Breast epithelium (tissue), 3 donors: ENCODE measurements around the gene CCIN.

Experiments used
- POLR2A ChIP-seq: fragments of 450-650 bp; IDR thresholded peaks from one replicate; pipeline ENCODE4 v1.6.1; 2016; ENCODE audit warnings: antibody characterized with exemption, mild to moderate bottlenecking, moderate library complexity
- TF ChIP-seq, protein P1 (sequence below), 3 donors: fragments of 450-650 bp; IDR thresholded peaks; one replicate each; pipeline ENCODE4 v1.5.1; 2016 to 2017; ENCODE audit warnings: antibody characterized with exemption in 3 of 3, mild to moderate bottlenecking in 3 of 3, moderate library complexity in 3 of 3

DNA sequence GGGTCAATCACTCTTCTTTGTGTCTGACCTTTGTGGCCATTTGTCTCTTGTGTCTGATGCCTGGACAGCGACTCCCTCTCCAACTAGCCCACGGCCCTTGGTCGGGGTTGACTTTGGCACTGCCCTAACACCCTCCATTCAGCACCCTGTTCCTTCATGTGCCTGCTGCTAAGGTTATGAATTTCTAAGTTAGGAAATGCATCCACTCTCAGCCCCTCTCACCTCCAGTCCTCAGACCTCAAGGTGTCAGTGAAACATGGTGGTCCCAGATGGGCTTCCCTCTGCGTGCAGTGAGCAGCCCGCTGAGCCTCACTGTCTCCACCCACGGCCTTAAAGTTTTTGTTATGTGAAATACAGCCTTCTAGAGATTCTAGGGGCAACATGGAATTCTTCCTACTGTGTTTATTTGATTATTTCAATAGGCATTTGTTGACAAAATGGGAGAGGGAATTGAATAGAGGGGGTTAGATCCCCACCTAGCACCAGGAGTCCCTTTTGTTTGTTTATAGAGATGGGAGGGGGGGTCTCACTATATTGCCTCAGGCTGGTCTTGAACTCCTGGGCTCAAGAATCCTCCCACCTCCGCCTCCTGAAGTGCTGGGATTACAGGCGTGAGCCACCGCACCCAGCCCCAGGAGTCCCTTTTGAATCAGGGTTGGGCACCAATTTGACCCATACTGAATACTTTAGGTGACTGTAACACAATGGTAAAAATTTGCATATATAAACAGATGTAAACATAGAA lies 34.3 kb upstream of the CCIN start:
- TF ChIP-seq, protein P1, sequence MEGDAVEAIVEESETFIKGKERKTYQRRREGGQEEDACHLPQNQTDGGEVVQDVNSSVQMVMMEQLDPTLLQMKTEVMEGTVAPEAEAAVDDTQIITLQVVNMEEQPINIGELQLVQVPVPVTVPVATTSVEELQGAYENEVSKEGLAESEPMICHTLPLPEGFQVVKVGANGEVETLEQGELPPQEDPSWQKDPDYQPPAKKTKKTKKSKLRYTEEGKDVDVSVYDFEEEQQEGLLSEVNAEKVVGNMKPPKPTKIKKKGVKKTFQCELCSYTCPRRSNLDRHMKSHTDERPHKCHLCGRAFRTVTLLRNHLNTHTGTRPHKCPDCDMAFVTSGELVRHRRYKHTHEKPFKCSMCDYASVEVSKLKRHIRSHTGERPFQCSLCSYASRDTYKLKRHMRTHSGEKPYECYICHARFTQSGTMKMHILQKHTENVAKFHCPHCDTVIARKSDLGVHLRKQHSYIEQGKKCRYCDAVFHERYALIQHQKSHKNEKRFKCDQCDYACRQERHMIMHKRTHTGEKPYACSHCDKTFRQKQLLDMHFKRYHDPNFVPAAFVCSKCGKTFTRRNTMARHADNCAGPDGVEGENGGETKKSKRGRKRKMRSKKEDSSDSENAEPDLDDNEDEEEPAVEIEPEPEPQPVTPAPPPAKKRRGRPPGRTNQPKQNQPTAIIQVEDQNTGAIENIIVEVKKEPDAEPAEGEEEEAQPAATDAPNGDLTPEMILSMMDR (IDR thresholded peaks at IDR 0.05) = no peak
- no peak for TF ChIP-seq POLR2A
